Right atrium auricular region (tissue), 2 donors: Measurements from ENCODE around the gene DCK. TPM values are rescaled to one million over a fixed set of nuclear protein-coding genes. Genes with fewer than 3 reads are reported as not detected.
"Not testable (repeated sequence)": the region's sequence is repeated elsewhere in the genome, so short reads cannot be mapped to it uniquely, and the experiment has no call there.

Source experiments
- DNase-seq: peaks from one replicate; pipeline ENCODE4 v3.0.0-alpha.2; 2019; ENCODE audit warnings: low spot score
- H3K27ac ChIP-seq, 2 donors: fragments of 200-600 bp; sonication (generic); 1 replicate in 1 of 2; 2 replicates in 1 of 2; pipeline ENCODE4 v1.5.1; 2016 to 2019
- H3K27me3 ChIP-seq, 2 donors: fragments of 200-600 bp; sonication (generic); one replicate each; pipeline versions ENCODE4 v1.5.1 to v1.6.0; 2017 to 2019
- H3K36me3 ChIP-seq: fragments of 200-600 bp; sonication (generic); one replicate; pipeline ENCODE4 v1.5.1; 2016
- H3K4me1 ChIP-seq, 2 donors: fragments of 200-600 bp; sonication (generic); one replicate each; pipeline versions ENCODE4 v1.5.1 to v1.6.0; 2017 to 2019
- H3K4me3 ChIP-seq, 2 donors: fragments of 200-600 bp; sonication (generic); 1 replicate in 1 of 2; 2 replicates in 1 of 2; pipeline ENCODE4 v1.5.1; 2017 to 2019; ENCODE audit warnings: mild to moderate bottlenecking in 1 of 2, moderate library complexity in 1 of 2
- H3K9me3 ChIP-seq, 2 donors: fragments of 200-600 bp; sonication (generic); one replicate each; pipeline ENCODE4 v1.5.1; 2019
- total RNA-seq, 2 donors: library from RNA; depleted of rRNA; stranded (reverse); fragments of >200 nt; gene quantifications; one replicate each; pipeline ENCODE4 v1.1.0, GENCODE V29; 2016
- TF ChIP-seq, protein P1 (sequence below), 2 donors: fragments of 200-600 bp; sonication (generic); IDR thresholded peaks; one replicate each; pipeline ENCODE4 v1.5.1; 2019; ENCODE audit warnings: antibody characterized with exemption in 2 of 2

DCK gene
- total RNA-seq, 2 donors from 2014 or later: 7.7 to 8.2 TPM

DNA sequence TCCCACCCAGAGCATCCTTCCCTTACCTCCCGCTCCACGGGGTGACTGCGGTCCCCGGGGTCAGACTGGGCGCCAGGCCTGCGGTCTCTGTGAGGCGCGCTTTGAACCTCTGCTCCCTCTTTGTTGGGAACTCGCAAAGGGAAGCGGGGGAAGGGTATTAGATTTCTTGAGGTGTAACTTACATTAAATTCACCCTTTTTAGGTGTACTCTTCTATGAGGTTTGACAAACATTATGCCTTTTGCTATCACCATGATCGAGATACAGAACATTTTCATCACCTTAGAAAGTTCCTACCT lies 569 bp downstream of the DCK start:
- H3K9me3 ChIP-seq: no peaks in the 10 kb centered on the region
- TF ChIP-seq, protein P1, sequence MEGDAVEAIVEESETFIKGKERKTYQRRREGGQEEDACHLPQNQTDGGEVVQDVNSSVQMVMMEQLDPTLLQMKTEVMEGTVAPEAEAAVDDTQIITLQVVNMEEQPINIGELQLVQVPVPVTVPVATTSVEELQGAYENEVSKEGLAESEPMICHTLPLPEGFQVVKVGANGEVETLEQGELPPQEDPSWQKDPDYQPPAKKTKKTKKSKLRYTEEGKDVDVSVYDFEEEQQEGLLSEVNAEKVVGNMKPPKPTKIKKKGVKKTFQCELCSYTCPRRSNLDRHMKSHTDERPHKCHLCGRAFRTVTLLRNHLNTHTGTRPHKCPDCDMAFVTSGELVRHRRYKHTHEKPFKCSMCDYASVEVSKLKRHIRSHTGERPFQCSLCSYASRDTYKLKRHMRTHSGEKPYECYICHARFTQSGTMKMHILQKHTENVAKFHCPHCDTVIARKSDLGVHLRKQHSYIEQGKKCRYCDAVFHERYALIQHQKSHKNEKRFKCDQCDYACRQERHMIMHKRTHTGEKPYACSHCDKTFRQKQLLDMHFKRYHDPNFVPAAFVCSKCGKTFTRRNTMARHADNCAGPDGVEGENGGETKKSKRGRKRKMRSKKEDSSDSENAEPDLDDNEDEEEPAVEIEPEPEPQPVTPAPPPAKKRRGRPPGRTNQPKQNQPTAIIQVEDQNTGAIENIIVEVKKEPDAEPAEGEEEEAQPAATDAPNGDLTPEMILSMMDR (IDR thresholded peaks at IDR 0.05): no peak
- peak overlapping the region; percentile 86 to 87 for H3K4me3 ChIP-seq
- peaks cover 0 to 10% of the 10 kb centered on the region in 2 donors for H3K4me1 ChIP-seq
- H3K27me3 ChIP-seq: no peaks in the 10 kb centered on the region
- no peaks in the 10 kb centered on the region for H3K36me3 ChIP-seq
- no peak for DNase-seq
- H3K27ac ChIP-seq: peak overlapping the region; percentile 84 to 89

DNA sequence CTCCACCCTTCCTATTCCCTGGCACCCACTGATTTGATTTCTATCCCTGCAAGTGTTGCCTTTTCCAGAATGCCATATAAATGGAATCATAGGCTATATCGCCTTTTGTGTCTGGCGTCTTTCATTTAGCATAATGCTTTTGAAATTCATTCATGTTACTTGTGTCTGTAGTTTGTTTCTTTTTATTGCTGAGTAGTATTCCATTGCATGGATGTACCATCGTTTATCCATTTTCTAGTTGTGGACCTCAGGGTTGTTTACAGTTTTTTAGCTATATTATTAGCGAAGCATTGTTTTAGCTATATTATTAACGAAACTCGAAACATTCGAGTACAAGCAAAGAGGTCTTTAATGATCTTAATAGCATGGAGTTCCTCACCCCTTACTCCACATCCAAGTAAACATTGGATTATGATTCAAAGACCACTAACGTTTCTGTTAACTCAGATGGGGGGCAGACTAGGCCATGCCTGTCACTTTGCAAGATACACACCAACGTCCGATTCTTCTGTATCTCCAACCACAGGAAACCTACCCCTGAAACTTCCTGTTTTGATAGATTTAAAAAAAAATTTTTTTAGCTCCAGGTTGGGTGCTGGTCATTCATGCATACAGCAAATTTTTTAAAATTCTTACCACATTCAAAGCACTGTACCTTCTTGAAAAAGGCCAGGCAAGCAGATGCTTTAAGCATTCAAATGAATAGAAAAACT lies 1.1 kb downstream of the DCK start:
- Histone ChIP-seq H3K4me1 (peaks cover 0 to 10% of the 10 kb centered on the region in 2 donors), H3K27ac (peak overlapping the region in 1 of 2 donors; percentile 89), H3K4me3 (peak overlapping the region; percentile 86 to 87)

DNA sequence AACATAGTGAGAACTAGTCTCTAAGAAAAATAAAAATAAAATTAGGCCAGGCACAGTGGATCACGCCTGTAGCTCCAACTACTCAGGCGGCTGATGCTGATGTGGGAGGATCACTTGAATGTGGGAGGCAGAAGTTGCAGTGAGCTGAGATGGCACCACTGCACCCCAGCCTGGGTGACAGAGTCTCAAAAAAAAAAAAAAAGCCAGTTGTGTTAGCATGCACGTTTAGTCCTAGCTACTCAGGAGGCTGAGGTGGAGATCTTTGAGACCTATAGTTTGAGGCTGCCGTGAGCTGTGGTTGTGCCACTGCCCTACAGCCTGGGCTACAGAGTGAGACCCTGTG lies 2.5 kb downstream of the DCK start:
- TF ChIP-seq, protein P1 (IDR thresholded peaks at IDR 0.05): no peak
- Histone ChIP-seq H3K4me1 (peaks cover 0 to 10% of the 10 kb centered on the region in 2 donors), H3K27ac (no peak overlapping the region), H3K9me3 (no peaks in the 10 kb centered on the region), H3K36me3 (no peaks in the 10 kb centered on the region), H3K4me3 (no peak overlapping the region), H3K27me3 (no peaks in the 10 kb centered on the region)
- DNase-seq: no peak

More for the DNA sequence above, 1.1 kb downstream of the DCK start:
- TF ChIP-seq, protein P1 (IDR thresholded peaks at IDR 0.05): no peak
- DNase-seq: no peak
- no peaks in the 10 kb centered on the region for H3K9me3 ChIP-seq
- H3K27me3 ChIP-seq: no peaks in the 10 kb centered on the region
- no peaks in the 10 kb centered on the region for H3K36me3 ChIP-seq

DNA sequence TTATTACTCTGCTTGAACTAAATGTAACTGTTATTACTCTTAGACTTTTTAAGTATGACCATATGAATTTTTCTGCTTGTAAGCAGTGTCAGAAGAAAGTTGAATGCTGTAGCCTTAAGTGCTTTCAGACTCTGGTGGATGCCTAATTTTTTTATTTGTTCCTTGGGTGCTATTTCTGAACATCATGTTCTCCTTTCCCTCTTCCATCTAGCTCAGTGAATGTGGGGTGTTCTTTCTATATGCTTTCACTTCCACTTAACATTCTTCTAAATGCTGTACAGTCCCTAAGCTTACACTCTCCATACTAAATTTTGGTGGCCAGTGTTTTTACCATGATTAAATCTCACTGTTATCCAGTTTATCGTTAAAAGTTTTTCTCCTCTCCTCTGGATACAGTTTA lies 3.6 kb downstream of the DCK start:
- Histone ChIP-seq H3K9me3 (no peaks in the 10 kb centered on the region), H3K4me1 (peaks cover 0 to 10% of the 10 kb centered on the region in 2 donors), H3K27me3 (no peaks in the 10 kb centered on the region), H3K4me3 (no peak overlapping the region), H3K27ac (no peak overlapping the region), H3K36me3 (no peaks in the 10 kb centered on the region)
- TF ChIP-seq, protein P1 (IDR thresholded peaks at IDR 0.05): no peak
- DNase-seq: no peak

DNA sequence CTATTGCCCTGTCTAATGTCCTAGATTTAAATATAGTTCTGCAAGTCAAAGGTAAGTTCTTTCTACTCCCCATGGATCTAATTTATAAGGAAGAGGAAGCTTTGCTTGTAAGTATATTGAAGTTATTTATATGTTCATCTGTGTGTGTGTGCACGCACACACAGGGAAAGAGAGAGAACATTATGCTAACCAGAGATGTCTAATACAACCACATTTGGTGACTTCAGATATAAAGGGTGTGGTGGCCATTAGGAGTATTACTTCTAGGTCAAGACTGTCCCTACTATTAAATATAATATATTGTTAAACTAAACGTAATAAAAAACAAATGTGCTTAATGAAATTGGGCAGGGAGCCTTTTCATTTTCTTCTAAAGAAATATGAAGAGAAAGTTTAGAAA lies 4.1 kb downstream of the DCK start:
- H3K27ac ChIP-seq: no peak overlapping the region
- TF ChIP-seq, protein P1 (IDR thresholded peaks at IDR 0.05): no peak
- no peak for DNase-seq
- H3K9me3 ChIP-seq: no peaks in the 10 kb centered on the region
- no peak overlapping the region for H3K4me3 ChIP-seq
- H3K27me3 ChIP-seq: no peaks in the 10 kb centered on the region
- H3K4me1 ChIP-seq: peaks cover 0 to 10% of the 10 kb centered on the region in 2 donors
- H3K36me3 ChIP-seq: no peaks in the 10 kb centered on the region

DNA sequence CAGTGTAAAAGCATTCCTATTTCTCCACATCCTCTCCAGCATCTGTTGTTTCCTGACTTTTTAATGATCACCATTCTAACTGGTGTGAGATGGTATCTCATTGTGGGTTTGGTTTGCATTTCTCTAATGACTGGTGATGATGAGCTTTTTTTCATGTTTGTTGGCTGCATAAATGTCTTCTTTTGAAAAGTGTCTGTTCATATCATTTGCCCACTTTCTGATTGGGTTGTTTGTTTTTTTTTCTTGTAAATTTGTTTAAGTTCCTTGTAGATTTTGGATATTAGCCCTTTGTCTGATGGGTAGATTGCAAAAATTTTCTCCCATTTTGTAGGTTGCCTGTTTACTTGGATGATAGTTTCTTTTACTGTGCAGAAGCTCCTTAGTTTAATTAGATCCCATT lies 6.2 kb downstream of the DCK start:
- not testable (repeated sequence) for H3K36me3 ChIP-seq, DNase-seq, H3K4me1 ChIP-seq

DNA sequence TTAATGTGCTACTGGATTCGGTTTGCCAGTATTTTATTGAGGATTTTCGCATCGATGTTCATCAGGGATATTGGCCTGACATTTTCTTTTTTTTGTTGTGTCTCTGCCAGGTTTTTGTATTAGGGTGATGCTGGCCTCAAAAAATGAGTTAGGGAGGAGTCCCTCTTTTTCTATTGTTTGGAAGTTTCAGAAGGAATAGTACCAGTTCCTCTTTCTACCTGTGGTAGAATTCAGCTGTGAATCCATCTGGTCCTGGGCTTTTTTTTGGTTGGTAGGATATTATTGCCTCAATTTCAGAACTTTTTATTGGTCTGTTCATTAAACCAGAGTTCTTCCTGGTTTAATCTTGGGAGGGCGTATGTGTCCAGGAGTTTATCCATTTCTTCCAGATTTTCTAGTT lies 7.9 kb downstream of the DCK start:
- not testable (repeated sequence) for H3K4me3 ChIP-seq, H3K27me3 ChIP-seq, H3K4me1 ChIP-seq, H3K36me3 ChIP-seq, H3K9me3 ChIP-seq, H3K27ac ChIP-seq, DNase-seq

More for the DNA sequence above, 6.2 kb downstream of the DCK start:
- H3K27me3 ChIP-seq, H3K4me3 ChIP-seq, H3K9me3 ChIP-seq, H3K27ac ChIP-seq: not testable (repeated sequence)
